GM19328 (cell line): ENCODE results near the gene COL13A1.

Experiments used
- ATAC-seq: cut with Tn5 transposase; IDR thresholded peaks from one replicate; pipeline ENCODE4 v1.9.1; 2021; ENCODE audit warnings: mild to moderate bottlenecking, moderate library complexity; ENCODE audit not compliant: unreplicated experiment

COL13A1 gene

GRCh38 chr10:69902835-69903535 lies 101.3 kb downstream of the COL13A1 start:
- no peak for ATAC-seq

- ATAC-seq = no peak
These were observed 102.8 kb downstream of the COL13A1 start for GRCh38 chr10:69904533-69904932.

- ATAC-seq = no peak
These were observed 104.7 kb downstream of the COL13A1 start for GRCh38 chr10:69906425-69906824.

GRCh38 chr10:69907517-69907916 lies 105.8 kb downstream of the COL13A1 start:
- no peak for ATAC-seq

GRCh38 chr10:69908124-69908523 lies 106.4 kb downstream of the COL13A1 start:
- ATAC-seq = no peak

GRCh38 chr10:69910561-69910960 lies 108.9 kb downstream of the COL13A1 start:
- no peak for ATAC-seq

GRCh38 chr10:69911613-69912528 lies 110.2 kb downstream of the COL13A1 start:
- ATAC-seq = no peak

GRCh38 chr10:69912589-69912988 lies 110.9 kb downstream of the COL13A1 start:
- ATAC-seq = no peak

GRCh38 chr10:69913606-69914382 lies 112.1 kb downstream of the COL13A1 start:
- no peak for ATAC-seq

- no peak for ATAC-seq
These were observed 112.9 kb downstream of the COL13A1 start for GRCh38 chr10:69914398-69915214.

GRCh38 chr10:69915215-69915560 lies 113.5 kb downstream of the COL13A1 start:
- no peak for ATAC-seq

GRCh38 chr10:69916118-69916517 lies 114.4 kb downstream of the COL13A1 start:
- no peak for ATAC-seq

- ATAC-seq = no peak
These were observed 116.3 kb downstream of the COL13A1 start for GRCh38 chr10:69918036-69918435.

- ATAC-seq = no peak
These were observed 117.5 kb downstream of the COL13A1 start for GRCh38 chr10:69919250-69919649.

GRCh38 chr10:69925111-69925510 lies 123.4 kb downstream of the COL13A1 start:
- no peak for ATAC-seq

GRCh38 chr10:69928339-69928738 lies 126.6 kb downstream of the COL13A1 start:
- no peak for ATAC-seq

- no peak for ATAC-seq
These were observed 127.9 kb downstream of the COL13A1 start for GRCh38 chr10:69929575-69929974.

GRCh38 chr10:69934768-69935167 lies 133.1 kb downstream of the COL13A1 start:
- ATAC-seq = no peak

- no peak for ATAC-seq
These were observed 134.4 kb downstream of the COL13A1 start for GRCh38 chr10:69936091-69936490.

GRCh38 chr10:69938541-69938991 lies 136.9 kb downstream of the COL13A1 start:
- ATAC-seq = no peak
